HG03442 (cell line): ENCODE measurements around the gene TOR1AIP2.
"Not testable (repeated sequence)": the region's sequence is repeated elsewhere in the genome, so short reads cannot be mapped to it uniquely, and the experiment has no call there.

Experiments
- ATAC-seq: cut with Tn5 transposase; IDR thresholded peaks from one replicate; pipeline ENCODE4 v1.9.1; 2021; ENCODE audit warnings: mild to moderate bottlenecking, moderate library complexity; ENCODE audit not compliant: unreplicated experiment

TOR1AIP2 gene

GRCh38 chr1:179808503-179808902 lies 69.1 kb downstream of the TOR1AIP2 start:
- ATAC-seq = no peak

GRCh38 chr1:179807691-179808485 lies 69.7 kb downstream of the TOR1AIP2 start:
- no peak for ATAC-seq

DNA sequence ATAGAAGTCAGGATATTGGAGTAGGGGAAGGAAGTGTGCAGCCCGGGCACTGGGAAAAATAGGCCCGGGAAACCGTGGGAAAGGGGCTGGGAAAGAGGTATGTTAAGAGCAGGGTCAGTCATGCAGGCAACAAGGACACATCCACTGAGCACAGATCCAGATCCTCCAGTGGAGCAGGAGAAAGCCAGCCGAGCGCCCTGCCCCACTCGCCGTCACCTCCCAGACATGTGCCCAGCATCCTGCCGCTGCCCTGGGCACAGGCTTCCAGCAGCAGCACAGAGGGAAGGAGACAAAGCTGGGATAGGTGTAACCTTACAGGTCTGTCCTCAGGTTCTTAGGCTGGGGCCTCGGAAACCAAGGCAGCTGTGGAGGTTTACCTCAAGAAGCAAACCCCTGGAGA lies 70.3 kb downstream of the TOR1AIP2 start:
- no peak for ATAC-seq

GRCh38 chr1:179806333-179806732 lies 71.3 kb downstream of the TOR1AIP2 start:
- ATAC-seq = no peak

GRCh38 chr1:179805291-179806195 lies 72.1 kb downstream of the TOR1AIP2 start:
- ATAC-seq = no peak

- ATAC-seq = not testable (repeated sequence)
These were observed 73.2 kb downstream of the TOR1AIP2 start for GRCh38 chr1:179804417-179804816.

DNA sequence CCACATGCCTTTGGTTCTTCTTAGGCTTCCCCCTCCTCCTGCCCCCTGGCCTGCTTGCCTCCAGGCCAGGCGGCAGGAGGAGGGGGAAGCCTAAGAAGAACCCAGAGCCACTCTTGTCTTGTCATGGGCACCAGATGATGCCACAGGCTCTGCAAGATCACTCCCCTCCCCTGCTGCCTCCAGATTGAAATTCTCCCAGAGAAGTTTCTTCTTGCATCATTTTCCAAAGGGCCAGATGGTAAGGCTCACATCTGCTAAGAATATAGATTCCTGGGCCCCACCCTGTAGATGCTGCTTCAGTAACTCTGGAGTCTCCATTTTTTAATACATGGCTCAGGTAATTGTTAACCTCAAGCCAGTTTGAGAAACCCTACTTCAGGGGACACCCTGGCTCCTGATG lies 73.7 kb downstream of the TOR1AIP2 start:
- no peak for ATAC-seq

DNA sequence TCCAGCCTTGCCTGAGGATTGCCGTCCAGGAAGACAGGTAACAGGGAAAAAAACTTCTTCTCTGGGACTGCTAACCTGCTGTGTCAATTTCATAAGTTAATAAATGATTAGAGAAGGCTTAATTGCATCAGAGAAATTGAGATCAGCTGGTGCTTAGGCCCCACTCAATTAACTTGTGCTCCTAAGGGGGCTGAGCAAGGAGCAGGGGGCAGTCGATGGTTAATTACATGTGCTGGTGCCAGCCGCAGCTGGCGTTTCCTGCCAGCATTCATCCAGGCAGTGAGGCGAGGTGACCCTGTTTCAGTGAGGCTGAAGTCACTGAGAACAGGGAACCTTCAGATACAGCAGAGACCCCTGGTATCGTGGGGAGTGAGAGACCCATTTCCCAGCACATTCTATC lies 74.5 kb downstream of the TOR1AIP2 start:
- ATAC-seq = no peak

GRCh38 chr1:179800481-179800880 lies 77.1 kb downstream of the TOR1AIP2 start:
- ATAC-seq = no peak

GRCh38 chr1:179798864-179799516 lies 78.6 kb downstream of the TOR1AIP2 start:
- ATAC-seq = no peak

GRCh38 chr1:179798213-179798863 lies 79.3 kb downstream of the TOR1AIP2 start:
- no peak for ATAC-seq

- no peak for ATAC-seq
These were observed 82.9 kb downstream of the TOR1AIP2 start for GRCh38 chr1:179794669-179795068.

GRCh38 chr1:179794146-179794545 lies 83.5 kb downstream of the TOR1AIP2 start:
- no peak for ATAC-seq

- ATAC-seq = no peak
These were observed 84.3 kb downstream of the TOR1AIP2 start for GRCh38 chr1:179793281-179793680.
